GM12878 (cell line): ENCODE data around the gene GSTCD. TPM values are rescaled to one million over a fixed set of nuclear protein-coding genes. Genes with fewer than 3 reads are reported as not detected.

Experiments used
- ATAC-seq: fragments of 200-7000 bp; cut with Tn5 transposase; 3 replicates; pipeline ENCODE4 v1.9.1; 2020; ENCODE audit warnings: mild to moderate bottlenecking, moderate library complexity
- BruUV-seq: library from RNA; stranded (reverse); fragments of 400-500 nt; replicated peaks from 2 replicates; lab custom pipeline; 2021; lab: Mats Ljungman, UMichigan
- CTCF ChIA-PET: fragments of 300-600 bp; sonication (Branson Sonifier 250); formaldehyde crosslinking; extraction: SDS; loops from one replicate; lab custom pipeline; 2021; ENCODE audit warnings: inconsistent platforms; lab: Yijun Ruan, JAX
- POLR2A ChIA-PET: fragments of 350-600 bp; formaldehyde crosslinking; extraction: SDS; loops from one replicate; lab custom pipeline; 2021; ENCODE audit warnings: inconsistent platforms; lab: Charles Lee
- RAD21 ChIA-PET: fragments of 300-600 bp; sonication (Branson Sonifier 250); formaldehyde crosslinking; loops from one replicate; lab custom pipeline; 2023; ENCODE audit warnings: antibody characterized with exemption; ENCODE audit not compliant: unreplicated experiment; lab: Charles Lee
- SMC1A ChIA-PET: fragments of 300-600 bp; sonication (Branson Sonifier 250); formaldehyde crosslinking; loops from one replicate; lab custom pipeline; 2023; ENCODE audit not compliant: unreplicated experiment, uncharacterized antibody; lab: Charles Lee
- DNase-seq: peaks from one replicate; pipeline ENCODE4 v3.0.0-alpha.2; 2011; ENCODE audit warnings: low read depth, low spot score
- FAIRE-seq: peaks from 3 replicates; lab custom pipeline; 2011; peaks lifted over from hg19 to GRCh38; lab: Jason Lieb, UNC
- H2AFZ ChIP-seq: 2 replicates; pipeline ENCODE4 v1.6.0; 2011; ENCODE audit warnings: low read depth, low read length, control low read depth; ENCODE audit not compliant: control insufficient read depth
- H3K27ac ChIP-seq: 2 replicates; pipeline ENCODE4 v1.5.1; 2011; ENCODE audit warnings: control low read depth; ENCODE audit not compliant: control insufficient read depth, insufficient read depth
- H3K27me3 ChIP-seq, 2 experiments: replicated peaks in 1 of 2; 2 replicates each; pipeline versions ENCODE4 v1.6.0 to v1.6.1; 2011; ENCODE audit warnings: low read length in 1 of 2; ENCODE audit not compliant: control insufficient read depth in 2 of 2, insufficient read depth in 2 of 2
- H3K36me3 ChIP-seq, 2 experiments: 2 replicates each; pipeline ENCODE4 v1.5.1; 2011; ENCODE audit warnings: low read length in 1 of 2; ENCODE audit not compliant: control insufficient read depth in 2 of 2, insufficient read depth in 2 of 2
- H3K4me1 ChIP-seq: 2 replicates; pipeline ENCODE4 v1.6.1; 2011; ENCODE audit warnings: mild to moderate bottlenecking, low read length, moderate library complexity, mixed read lengths; ENCODE audit not compliant: control insufficient read depth, insufficient read depth
- H3K4me2 ChIP-seq: 2 replicates; pipeline ENCODE4 v1.6.0; 2011; ENCODE audit warnings: control low read depth; ENCODE audit not compliant: control insufficient read depth, insufficient read depth
- H3K4me3 ChIP-seq: fragments of 200-600 bp; sonication (generic); 2 replicates; pipeline ENCODE4 v1.5.1; 2016
- H3K79me2 ChIP-seq: 2 replicates; pipeline ENCODE4 v1.6.0; 2011; ENCODE audit warnings: low read length; ENCODE audit not compliant: control insufficient read depth, insufficient read depth
- H3K9ac ChIP-seq: 2 replicates; pipeline ENCODE4 v1.8.0; 2011; ENCODE audit warnings: low read length, control low read depth, mixed read lengths; ENCODE audit not compliant: control insufficient read depth, insufficient read depth
- H3K9me3 ChIP-seq: replicated peaks from 3 replicates; pipeline ENCODE4 v1.5.1; 2011; ENCODE audit warnings: mild to moderate bottlenecking, low read length; ENCODE audit not compliant: control insufficient read depth, insufficient read depth
- H4K20me1 ChIP-seq: 2 replicates; pipeline ENCODE4 v1.6.0; 2011; ENCODE audit not compliant: control insufficient read depth, insufficient read depth
- CHD2 ChIP-seq: IDR thresholded peaks from 2 replicates; pipeline ENCODE4 v1.6.1; 2011; ENCODE audit warnings: low read depth, low read length, improper control_type of control experiment, borderline replicate concordance
- CREM ChIP-seq: IDR thresholded peaks from 2 replicates; pipeline ENCODE4 v1.6.1; 2014; ENCODE audit warnings: antibody characterized with exemption, low read depth
- HDAC6 ChIP-seq: fragments of 200-600 bp; sonication (generic); IDR thresholded peaks from one replicate; pipeline ENCODE4 v1.8.0; 2017; ENCODE audit warnings: antibody characterized with exemption; ENCODE audit not compliant: unreplicated experiment
- NFYB ChIP-seq: IDR thresholded peaks from 2 replicates; pipeline ENCODE4 v1.6.1; 2011; ENCODE audit warnings: low read depth, mild to moderate bottlenecking, low read length, improper control_type of control experiment, moderate library complexity; ENCODE audit not compliant: insufficient read depth
- NR2C1 ChIP-seq: fragments of 450-650 bp; IDR thresholded peaks from 2 replicates; pipeline ENCODE4 v1.6.1; 2017; ENCODE audit warnings: antibody characterized with exemption, mild to moderate bottlenecking, moderate library complexity
- NRF1 ChIP-seq: conservative IDR thresholded peaks from 2 replicates; pipeline ENCODE4 v1.6.1; 2011; ENCODE audit warnings: mild to moderate bottlenecking, low read depth, low read length, improper control_type of control experiment
- SMAD5 ChIP-seq: IDR thresholded peaks from 2 replicates; pipeline ENCODE4 v1.6.1; 2016; ENCODE audit warnings: antibody characterized with exemption, low read depth
- SREBF1 ChIP-seq: IDR thresholded peaks from 2 replicates; pipeline ENCODE4 v1.6.1; 2012; ENCODE audit warnings: mild to moderate bottlenecking, low read length
- SUZ12 ChIP-seq: fragments of 200-600 bp; sonication (generic); IDR thresholded peaks from one replicate; pipeline ENCODE4 v1.6.1; 2018; ENCODE audit warnings: antibody characterized with exemption, mild to moderate bottlenecking; ENCODE audit not compliant: unreplicated experiment
- TCF12 ChIP-seq: IDR thresholded peaks from 2 replicates; pipeline ENCODE4 v1.6.1; 2011; ENCODE audit warnings: low read depth, mild to moderate bottlenecking, low read length
- YY1 ChIP-seq: IDR thresholded peaks from 2 replicates; pipeline ENCODE4 v1.6.1; 2011; ENCODE audit warnings: low read depth, mild to moderate bottlenecking, low read length
- ZNF592 ChIP-seq: fragments of 450-650 bp; IDR thresholded peaks from 2 replicates; pipeline ENCODE4 v1.6.1; 2017; ENCODE audit warnings: mild to moderate bottlenecking, moderate library complexity
- WGBS: methylation state at CpG from one replicate; pipeline ENCODE4 v1.1.6; 2016; ENCODE audit warnings: low lambda C conversion rate; ENCODE audit not compliant: insufficient replicate concordance, insufficient coverage; ENCODE audit errors: missing lambda C conversion rate; 5-methylcytosine and 5-hydroxymethylcytosine counted together
- in situ Hi-C: fragments of 300-500 bp; cut with MboI; formaldehyde crosslinking; loops from 9 replicates; pipeline ENCODE4 v1.14.3; 2018; ENCODE audit warnings: mixed read lengths
- intact Hi-C: fragments of 100-400 bp; cut with micrococcal nuclease; formaldehyde crosslinking; loops from one replicate; pipeline ENCODE4 v1.14.2; 2022; ENCODE audit not compliant: unreplicated experiment
- polyA plus RNA-seq, 11 experiments: library from polyadenylated mRNA; depleted of rRNA in 4 of 11; unstranded in 6 of 11; stranded (reverse) in 5 of 11; fragments of >200 nt; fragmentation: Nextera tagmentation in 4 of 11; fragmentation: Illumina TruSeq in 1 of 11; extraction: Ambion mirVana in 4 of 11; extraction: Trizol in 1 of 11; gene quantifications; 1 replicate in 1 of 11; 2 replicates in 10 of 11; pipeline versions ENCODE4 v1.2.1 to v1.2.3, GENCODE V29; 2011 to 2016; ENCODE audit warnings: inconsistent platforms in 2 of 11, missing spikeins in 2 of 11, low read depth in 1 of 11
- total RNA-seq, 4 experiments: library from RNA; depleted of rRNA in 3 of 4; stranded (reverse); fragments of >200 nt in 3 of 4; fragmentation: Illumina TruSeq in 1 of 4; extraction: Trizol in 1 of 4; gene quantifications; 2 replicates each; pipeline versions ENCODE4 v1.2.1 to v1.2.3, GENCODE V29; 2013 to 2021
- TF ChIP-seq, protein P1 (sequence below): fragments of 450-650 bp; IDR thresholded peaks from 2 replicates; pipeline ENCODE4 v1.6.1; 2017; ENCODE audit warnings: mild to moderate bottlenecking
- TF ChIP-seq, protein P2 (sequence below): fragments of 150-350 bp; IDR thresholded peaks from 2 replicates; pipeline ENCODE4 v1.6.1; 2014; ENCODE audit warnings: mild to moderate bottlenecking, low read depth, low read length

The GSTCD gene
- total and polyA plus RNA-seq, 10 of the 15 experiments (the other 5 are each of a cell fraction or from before 2014, with no cell fraction given) = 4.3 to 28.4 (median 14.1) TPM

DNA sequence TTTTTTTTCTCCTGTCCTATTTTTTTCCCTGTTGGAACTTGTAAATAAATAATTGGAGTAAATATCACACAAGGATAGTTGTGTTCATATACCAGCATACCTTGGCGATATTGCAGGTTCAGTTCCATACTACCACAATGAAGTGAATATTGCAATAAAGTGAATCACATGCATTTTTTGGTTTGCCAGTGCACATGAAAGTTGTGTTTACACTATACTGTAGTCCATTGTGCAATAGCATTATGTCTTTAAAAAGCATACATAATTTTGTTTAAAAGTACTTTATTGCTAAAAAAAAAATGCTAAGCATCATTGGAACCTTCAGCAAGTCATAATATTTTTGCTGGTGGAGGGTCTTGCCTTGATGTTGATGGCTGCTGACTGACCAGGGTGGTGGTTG is 88.6 kb downstream of the GSTCD start:
- RAD21 ChIA-PET = no interaction called here
- Histone ChIP-seq H2AFZ (no peak overlapping the region), H3K36me3 (no peaks in the 10 kb centered on the region), H3K27ac (no peak overlapping the region), H3K4me3 (no peak overlapping the region), H3K4me1 (no peaks in the 10 kb centered on the region), H3K79me2 (no peaks in the 10 kb centered on the region), H4K20me1 (no peaks in the 10 kb centered on the region), H3K27me3 (no peaks in the 10 kb centered on the region), H3K9ac (no peak overlapping the region), H3K9me3 (no peaks in the 10 kb centered on the region; the same call in 1 of the 3 replicates), H3K4me2 (no peak overlapping the region)
- POLR2A ChIA-PET = no interaction called here
- DNase-seq = no peak
- WGBS = 100% methylated on average over 1 of the region's 1 CpG
- in situ Hi-C loops (no loop called here), intact Hi-C loops (no loop called here)
- ATAC-seq = no peak
- FAIRE-seq = no peak
- CTCF ChIA-PET = interaction anchor here (1.2 kb wide), 1 partner anchor 7 kb away, joined by 4 read pairs; no protein-coding TSS in a partner anchor
- SMC1A ChIA-PET = no interaction called here
- TF ChIP-seq, protein P1, sequence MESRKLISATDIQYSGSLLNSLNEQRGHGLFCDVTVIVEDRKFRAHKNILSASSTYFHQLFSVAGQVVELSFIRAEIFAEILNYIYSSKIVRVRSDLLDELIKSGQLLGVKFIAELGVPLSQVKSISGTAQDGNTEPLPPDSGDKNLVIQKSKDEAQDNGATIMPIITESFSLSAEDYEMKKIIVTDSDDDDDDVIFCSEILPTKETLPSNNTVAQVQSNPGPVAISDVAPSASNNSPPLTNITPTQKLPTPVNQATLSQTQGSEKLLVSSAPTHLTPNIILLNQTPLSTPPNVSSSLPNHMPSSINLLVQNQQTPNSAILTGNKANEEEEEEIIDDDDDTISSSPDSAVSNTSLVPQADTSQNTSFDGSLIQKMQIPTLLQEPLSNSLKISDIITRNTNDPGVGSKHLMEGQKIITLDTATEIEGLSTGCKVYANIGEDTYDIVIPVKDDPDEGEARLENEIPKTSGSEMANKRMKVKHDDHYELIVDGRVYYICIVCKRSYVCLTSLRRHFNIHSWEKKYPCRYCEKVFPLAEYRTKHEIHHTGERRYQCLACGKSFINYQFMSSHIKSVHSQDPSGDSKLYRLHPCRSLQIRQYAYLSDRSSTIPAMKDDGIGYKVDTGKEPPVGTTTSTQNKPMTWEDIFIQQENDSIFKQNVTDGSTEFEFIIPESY = no peak
- TF ChIP-seq NR2C1 = no peak
- no peak for TF ChIP-seq CHD2
- no peak for TF ChIP-seq SREBF1
- no peak for TF ChIP-seq SMAD5
- no peak for TF ChIP-seq ZNF592
- TF ChIP-seq HDAC6 = no peak
- no peak for TF ChIP-seq NRF1
- no peak for TF ChIP-seq YY1
- no peak for TF ChIP-seq TCF12
- no peak for TF ChIP-seq SUZ12
- TF ChIP-seq CREM = no peak
- no peak for TF ChIP-seq NFYB
- TF ChIP-seq, protein P2, sequence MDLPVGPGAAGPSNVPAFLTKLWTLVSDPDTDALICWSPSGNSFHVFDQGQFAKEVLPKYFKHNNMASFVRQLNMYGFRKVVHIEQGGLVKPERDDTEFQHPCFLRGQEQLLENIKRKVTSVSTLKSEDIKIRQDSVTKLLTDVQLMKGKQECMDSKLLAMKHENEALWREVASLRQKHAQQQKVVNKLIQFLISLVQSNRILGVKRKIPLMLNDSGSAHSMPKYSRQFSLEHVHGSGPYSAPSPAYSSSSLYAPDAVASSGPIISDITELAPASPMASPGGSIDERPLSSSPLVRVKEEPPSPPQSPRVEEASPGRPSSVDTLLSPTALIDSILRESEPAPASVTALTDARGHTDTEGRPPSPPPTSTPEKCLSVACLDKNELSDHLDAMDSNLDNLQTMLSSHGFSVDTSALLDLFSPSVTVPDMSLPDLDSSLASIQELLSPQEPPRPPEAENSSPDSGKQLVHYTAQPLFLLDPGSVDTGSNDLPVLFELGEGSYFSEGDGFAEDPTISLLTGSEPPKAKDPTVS = no peak
- BruUV-seq = no TSS peak
